H1 (cell line): ENCODE data around the gene FOXC2. TPM values are rescaled to one million over a fixed set of nuclear protein-coding genes. Genes with fewer than 3 reads are reported as not detected.
A peak's percentile ranks its signal among the peaks of the same experiment; 100 is the strongest.

Experiments
- CEBPB ChIP-seq: IDR thresholded peaks from 2 replicates; pipeline ENCODE4 v1.6.1; 2012; ENCODE audit warnings: low read depth, low read length
- CHD2 ChIP-seq: IDR thresholded peaks from 2 replicates; pipeline ENCODE4 v1.6.1; 2012; ENCODE audit warnings: low read length, improper control_type of control experiment
- CTBP2 ChIP-seq: IDR thresholded peaks from 2 replicates; pipeline ENCODE4 v1.7.0; 2011; ENCODE audit warnings: borderline replicate concordance, mild to moderate bottlenecking, moderate library complexity, mixed read lengths, low read length; ENCODE audit not compliant: insufficient read depth, insufficient read length
- EP300 ChIP-seq, 2 experiments: IDR thresholded peaks; 1 replicate in 1 of 2; 2 replicates in 1 of 2; pipeline ENCODE4 v1.6.1; 2011 to 2012; ENCODE audit warnings: low read depth in 2 of 2, low read length in 2 of 2, mild to moderate bottlenecking in 2 of 2, borderline replicate concordance in 1 of 2, inconsistent platforms in 1 of 2, moderate library complexity in 1 of 2
- EZH2 ChIP-seq: fragments of 200-600 bp; sonication (generic); IDR thresholded peaks from 2 replicates; pipeline ENCODE4 v1.7.1; 2012; ENCODE audit warnings: low read depth, mild to moderate bottlenecking, moderate library complexity, low read length, inconsistent platforms; ENCODE audit not compliant: severe bottlenecking
- GTF2F1 ChIP-seq: IDR thresholded peaks from 2 replicates; pipeline ENCODE4 v1.6.1; 2012; ENCODE audit warnings: low read depth, low read length, improper control_type of control experiment, borderline replicate concordance
- HDAC2 ChIP-seq, 2 experiments: fragments of 300-600 bp in 1 of 2; sonication (generic) in 1 of 2; IDR thresholded peaks; 2 replicates each; pipeline ENCODE4 v1.6.1; 2011 to 2012; ENCODE audit warnings: low read depth in 2 of 2, low read length in 2 of 2, mild to moderate bottlenecking in 2 of 2, moderate library complexity in 2 of 2, borderline replicate concordance in 1 of 2, inconsistent platforms in 1 of 2
- JUN ChIP-seq: IDR thresholded peaks from 2 replicates; pipeline ENCODE4 v1.6.1; 2011; ENCODE audit warnings: low read depth, mild to moderate bottlenecking, improper control_type of control experiment, low read length
- KDM1A ChIP-seq: fragments of 200-600, 300-600 bp; sonication (generic); IDR thresholded peaks from 2 replicates; pipeline ENCODE4 v1.7.1; 2016; ENCODE audit warnings: mild to moderate bottlenecking, low read length, borderline replicate concordance
- KDM5A ChIP-seq: fragments of 200-600 bp; IDR thresholded peaks from 2 replicates; pipeline ENCODE4 v1.7.1; 2012; ENCODE audit warnings: mild to moderate bottlenecking, low read length, inconsistent platforms, mixed read lengths
- MAFK ChIP-seq: IDR thresholded peaks from 2 replicates; pipeline ENCODE4 v1.6.1; 2012; ENCODE audit warnings: low read depth, mild to moderate bottlenecking, improper control_type of control experiment, low read length
- NANOG ChIP-seq: IDR thresholded peaks from 2 replicates; pipeline ENCODE4 v1.6.1; 2011; ENCODE audit warnings: low read length, low read depth, mild to moderate bottlenecking, inconsistent platforms; ENCODE audit not compliant: insufficient read depth, poor library complexity, severe bottlenecking
- NRF1 ChIP-seq: IDR thresholded peaks from 2 replicates; pipeline ENCODE4 v1.6.1; 2011; ENCODE audit warnings: mild to moderate bottlenecking, low read depth, low read length, improper control_type of control experiment
- RFX5 ChIP-seq: IDR thresholded peaks from 2 replicates; pipeline ENCODE4 v1.6.1; 2011; ENCODE audit warnings: low read depth, low read length, improper control_type of control experiment, borderline replicate concordance
- RNF2 ChIP-seq: fragments of 200-900, 300-1000 bp; sonication (generic); IDR thresholded peaks from 2 replicates; pipeline ENCODE4 v1.7.1; 2016; ENCODE audit warnings: borderline replicate concordance, low read depth, mild to moderate bottlenecking, antibody characterized with exemption, low read length; ENCODE audit not compliant: poor library complexity, severe bottlenecking; ENCODE audit errors: missing control alignments
- SAP30 ChIP-seq: fragments of 300-600 bp; sonication (generic); IDR thresholded peaks from 2 replicates; pipeline ENCODE4 v1.7.1; 2012; ENCODE audit warnings: low read length, moderate library complexity, mild to moderate bottlenecking, inconsistent platforms; ENCODE audit not compliant: insufficient read depth, insufficient replicate concordance
- SIN3A ChIP-seq, 2 experiments: IDR thresholded peaks in 1 of 2; conservative IDR thresholded peaks in 1 of 2; 2 replicates each; pipeline ENCODE4 v1.6.1; 2011 to 2012; ENCODE audit warnings: low read length in 2 of 2, improper control_type of control experiment in 1 of 2, low read depth in 1 of 2, mild to moderate bottlenecking in 1 of 2
- SIX5 ChIP-seq: IDR thresholded peaks from 2 replicates; pipeline ENCODE4 v1.6.1; 2011; ENCODE audit warnings: mild to moderate bottlenecking, low read depth, low read length
- SUZ12 ChIP-seq: fragments of 200-600 bp; sonication (generic); IDR thresholded peaks from 2 replicates; pipeline ENCODE4 v1.6.1; 2012; ENCODE audit warnings: mild to moderate bottlenecking, inconsistent platforms, low read length, moderate library complexity, mixed read lengths
- TAF1 ChIP-seq: IDR thresholded peaks from 2 replicates; pipeline ENCODE4 v1.6.1; 2011; ENCODE audit warnings: mild to moderate bottlenecking, low read depth, low read length
- TBP ChIP-seq: IDR thresholded peaks from 2 replicates; pipeline ENCODE4 v1.6.1; 2011; ENCODE audit warnings: low read depth, low read length, improper control_type of control experiment
- TCF12 ChIP-seq: IDR thresholded peaks from 2 replicates; pipeline ENCODE4 v1.6.1; 2011; ENCODE audit warnings: low read depth, mild to moderate bottlenecking, low read length
- polyA plus RNA-seq, 7 experiments: library from polyadenylated mRNA; depleted of rRNA in 3 of 7; stranded (reverse) in 5 of 7; unstranded in 2 of 7; fragments of >200 nt in 5 of 7; fragments of 200-250 nt in 2 of 7; gene quantifications; 1 replicate in 5 of 7; 2 replicates in 1 of 7; 4 replicates in 1 of 7; pipeline versions ENCODE4 v1.2.1 to v1.2.3, GENCODE V29; 2011 to 2013; ENCODE audit warnings: missing spikeins in 2 of 7, mixed read lengths in 2 of 7
- total RNA-seq: library from RNA; stranded (reverse); fragmentation: NEBNext Ultra II Directional; extraction: Animal tissue kit (Norgen Biotek cat#: 25700); gene quantifications from 2 replicates; pipeline ENCODE4 v1.2.1, GENCODE V29; 2021
- TF ChIP-seq, protein P1 (sequence below): IDR thresholded peaks from 2 replicates; pipeline ENCODE4 v1.6.1; 2012; ENCODE audit warnings: inconsistent platforms

FOXC2 gene
- total and polyA plus RNA-seq, 2 of the 8 experiments (the other 6 are each of a cell fraction or from before 2014, with no cell fraction given), result 0.09 TPM; not detected in 1

DNA sequence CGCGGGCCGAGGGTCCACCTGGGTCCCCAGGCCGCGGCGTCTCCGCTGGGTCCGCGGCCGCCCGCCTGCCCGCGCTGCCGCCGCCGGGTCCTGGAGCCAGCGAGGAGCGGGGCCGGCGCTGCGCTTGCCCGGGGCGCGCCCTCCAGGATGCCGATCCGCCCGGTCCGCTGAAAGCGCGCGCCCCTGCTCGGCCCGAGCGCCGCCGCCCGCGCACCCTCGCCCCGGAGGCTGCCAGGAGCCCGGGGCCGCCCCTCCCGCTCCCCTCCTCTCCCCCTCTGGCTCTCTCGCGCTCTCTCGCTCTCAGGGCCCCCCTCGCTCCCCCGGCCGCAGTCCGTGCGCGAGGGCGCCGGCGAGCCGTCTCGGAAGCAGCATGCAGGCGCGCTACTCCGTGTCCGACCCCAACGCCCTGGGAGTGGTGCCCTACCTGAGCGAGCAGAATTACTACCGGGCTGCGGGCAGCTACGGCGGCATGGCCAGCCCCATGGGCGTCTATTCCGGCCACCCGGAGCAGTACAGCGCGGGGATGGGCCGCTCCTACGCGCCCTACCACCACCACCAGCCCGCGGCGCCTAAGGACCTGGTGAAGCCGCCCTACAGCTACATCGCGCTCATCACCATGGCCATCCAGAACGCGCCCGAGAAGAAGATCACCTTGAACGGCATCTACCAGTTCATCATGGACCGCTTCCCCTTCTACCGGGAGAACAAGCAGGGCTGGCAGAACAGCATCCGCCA, 504 bp downstream of the FOXC2 start (continued):
- TF ChIP-seq TAF1, result no peak
- no peak for TF ChIP-seq TBP
- TF ChIP-seq SIN3A (conservative IDR thresholded peaks at IDR 0.05 in 1 of 2, IDR thresholded peaks at IDR 0.05 in 1 of 2; ENCODE audit: low read depth in 1 of 2, low read length in 2 of 2), result no peak
- TF ChIP-seq KDM5A, result no peak
- no peak for TF ChIP-seq JUN
- TF ChIP-seq, protein P1, sequence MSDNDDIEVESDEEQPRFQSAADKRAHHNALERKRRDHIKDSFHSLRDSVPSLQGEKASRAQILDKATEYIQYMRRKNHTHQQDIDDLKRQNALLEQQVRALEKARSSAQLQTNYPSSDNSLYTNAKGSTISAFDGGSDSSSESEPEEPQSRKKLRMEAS, result 0 out of 2 replicates have a peak, but pooled peaks have one; percentile 31
- TF ChIP-seq TCF12, result no peak
- no peak for TF ChIP-seq SIX5
- no peak for TF ChIP-seq NANOG
- TF ChIP-seq KDM1A, result no peak
- no peak for TF ChIP-seq GTF2F1
- TF ChIP-seq SUZ12, result peak; percentile 98
- no peak for TF ChIP-seq CEBPB
- no peak for TF ChIP-seq RNF2
- no peak for TF ChIP-seq RFX5
- TF ChIP-seq CTBP2, result peak; percentile 64
- TF ChIP-seq NRF1, result no peak
- no peak for TF ChIP-seq SAP30
- no peak for TF ChIP-seq EP300 (IDR thresholded peaks at IDR 0.05; ENCODE audit: borderline replicate concordance in 1 of 2, low read depth in 2 of 2, low read length in 2 of 2)
- TF ChIP-seq CHD2, result no peak
- TF ChIP-seq MAFK, result no peak
- peak; percentile 94 for TF ChIP-seq EZH2
- TF ChIP-seq HDAC2 (IDR thresholded peaks at IDR 0.05; ENCODE audit: borderline replicate concordance in 1 of 2, low read depth in 2 of 2, low read length in 2 of 2), result no peak
